GM10266 (cell line): ENCODE results near the gene MACF1.

Experiments used
- DNase-seq: peaks from one replicate; pipeline ENCODE4 v3.0.0; 2012; ENCODE audit errors: extremely low spot score
- TF ChIP-seq, protein P1 (sequence below): IDR thresholded peaks from 2 replicates; pipeline ENCODE4 v1.5.1; 2012; ENCODE audit warnings: mild to moderate bottlenecking, low read depth; ENCODE audit not compliant: control insufficient read depth, insufficient read depth; ENCODE audit errors: missing control alignments

The MACF1 gene

DNA sequence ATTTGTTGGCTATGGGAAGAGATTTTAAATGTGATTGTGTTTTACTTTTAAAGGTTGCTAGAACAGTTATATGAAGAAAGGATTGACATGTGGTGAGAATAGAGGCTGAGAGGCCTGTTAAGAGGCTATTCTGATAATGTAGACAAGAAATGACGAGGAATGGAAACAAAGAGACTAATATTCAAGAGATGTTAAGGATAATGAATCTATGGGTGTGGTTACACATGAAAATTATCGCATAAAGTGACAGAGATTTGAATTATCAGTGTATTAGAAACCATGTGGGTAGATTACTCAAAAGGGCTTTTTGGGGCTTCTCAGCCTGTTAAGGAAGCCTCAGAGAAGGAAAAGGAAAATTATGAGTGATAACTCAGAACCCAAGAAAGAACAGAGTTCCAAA lies 120.4 kb downstream of the MACF1 start:
- TF ChIP-seq, protein P1, sequence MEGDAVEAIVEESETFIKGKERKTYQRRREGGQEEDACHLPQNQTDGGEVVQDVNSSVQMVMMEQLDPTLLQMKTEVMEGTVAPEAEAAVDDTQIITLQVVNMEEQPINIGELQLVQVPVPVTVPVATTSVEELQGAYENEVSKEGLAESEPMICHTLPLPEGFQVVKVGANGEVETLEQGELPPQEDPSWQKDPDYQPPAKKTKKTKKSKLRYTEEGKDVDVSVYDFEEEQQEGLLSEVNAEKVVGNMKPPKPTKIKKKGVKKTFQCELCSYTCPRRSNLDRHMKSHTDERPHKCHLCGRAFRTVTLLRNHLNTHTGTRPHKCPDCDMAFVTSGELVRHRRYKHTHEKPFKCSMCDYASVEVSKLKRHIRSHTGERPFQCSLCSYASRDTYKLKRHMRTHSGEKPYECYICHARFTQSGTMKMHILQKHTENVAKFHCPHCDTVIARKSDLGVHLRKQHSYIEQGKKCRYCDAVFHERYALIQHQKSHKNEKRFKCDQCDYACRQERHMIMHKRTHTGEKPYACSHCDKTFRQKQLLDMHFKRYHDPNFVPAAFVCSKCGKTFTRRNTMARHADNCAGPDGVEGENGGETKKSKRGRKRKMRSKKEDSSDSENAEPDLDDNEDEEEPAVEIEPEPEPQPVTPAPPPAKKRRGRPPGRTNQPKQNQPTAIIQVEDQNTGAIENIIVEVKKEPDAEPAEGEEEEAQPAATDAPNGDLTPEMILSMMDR = no peak
- no peak for DNase-seq

DNA sequence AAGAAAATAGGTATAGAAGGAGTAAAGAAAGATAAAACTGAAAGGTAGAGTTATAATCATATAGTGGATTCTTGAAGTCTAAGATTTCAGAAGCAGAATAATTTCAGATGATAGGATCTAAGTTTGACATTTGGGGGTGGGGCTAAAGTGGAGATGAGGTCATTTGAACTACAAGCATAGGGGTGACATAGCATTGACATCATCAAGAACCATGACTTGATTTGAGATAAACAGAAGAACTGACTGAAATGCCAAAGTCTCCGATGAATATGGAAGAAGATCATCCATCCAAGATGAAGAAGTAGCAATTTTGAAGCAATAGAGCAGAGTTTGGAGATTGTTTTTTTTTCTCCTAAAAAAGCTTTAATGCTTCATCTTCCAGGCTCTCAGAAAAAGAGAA lies 122.3 kb downstream of the MACF1 start:
- DNase-seq = no peak
- TF ChIP-seq, protein P1 = no peak

DNA sequence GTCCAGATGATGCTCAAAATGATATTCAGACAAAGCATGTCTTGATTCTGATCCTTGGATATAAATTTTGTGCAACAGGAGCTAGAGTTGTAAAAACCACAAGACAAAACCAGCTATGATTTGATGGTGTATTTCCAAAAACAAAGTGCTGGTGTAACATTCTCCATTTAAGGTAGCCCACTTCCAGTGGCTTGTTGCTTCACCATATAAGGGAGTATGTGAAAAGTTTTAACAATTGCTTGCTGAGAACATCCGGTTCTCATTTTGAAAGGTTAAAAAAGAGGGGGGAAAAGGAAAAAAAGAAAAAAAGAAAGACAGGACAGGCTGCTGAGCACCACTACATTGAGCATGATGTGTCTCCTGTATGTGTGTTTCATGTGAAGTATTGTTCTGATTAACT lies 123.6 kb downstream of the MACF1 start:
- TF ChIP-seq, protein P1 = no peak
- DNase-seq = no peak

DNA sequence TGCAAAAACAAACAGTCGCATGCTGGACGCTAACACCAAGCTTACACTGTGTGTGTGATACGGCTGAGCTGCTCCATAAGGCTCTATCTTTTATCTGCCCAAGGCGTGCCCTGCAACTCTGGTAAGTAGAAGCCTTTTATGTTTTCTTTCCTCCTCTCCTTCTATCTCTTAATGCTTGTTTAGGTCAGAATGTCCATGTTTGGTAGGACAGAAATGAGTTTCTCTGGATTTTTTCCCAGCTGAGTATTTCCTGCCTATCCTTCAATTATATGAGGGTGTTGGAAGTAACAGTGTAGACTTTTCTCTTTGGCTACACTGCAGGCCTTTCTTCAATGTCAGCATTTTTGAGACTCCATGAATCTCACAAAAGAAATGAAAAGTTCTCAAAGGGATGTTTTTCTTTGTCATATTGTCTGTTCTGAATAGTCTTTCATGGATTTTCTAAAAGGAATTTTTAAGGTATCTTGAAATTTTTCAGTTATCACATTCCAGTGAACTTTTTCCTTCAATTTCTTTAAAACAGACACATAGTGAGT lies 124.2 kb downstream of the MACF1 start:
- no peak for DNase-seq
- TF ChIP-seq, protein P1 = no peak

DNA sequence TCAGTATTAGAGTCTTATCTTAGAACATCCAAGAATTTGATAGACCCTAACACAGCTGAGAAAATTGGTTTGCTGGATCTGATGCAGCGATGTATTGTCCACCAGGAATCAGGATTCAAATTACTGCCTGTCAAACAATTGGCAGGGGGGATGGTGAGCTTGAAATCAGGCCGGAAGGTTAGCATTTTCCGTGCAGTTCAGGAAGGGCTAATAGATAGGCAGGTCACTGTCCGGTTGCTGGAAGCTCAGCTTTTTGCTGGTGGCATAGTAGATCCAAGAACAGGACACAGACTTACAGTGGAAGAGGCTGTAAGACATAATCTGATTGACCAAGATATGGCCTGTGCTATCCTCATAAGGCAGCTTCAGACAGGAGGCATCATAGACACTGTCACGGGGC lies 127.2 kb downstream of the MACF1 start:
- DNase-seq = no peak
- TF ChIP-seq, protein P1 = no peak

DNA sequence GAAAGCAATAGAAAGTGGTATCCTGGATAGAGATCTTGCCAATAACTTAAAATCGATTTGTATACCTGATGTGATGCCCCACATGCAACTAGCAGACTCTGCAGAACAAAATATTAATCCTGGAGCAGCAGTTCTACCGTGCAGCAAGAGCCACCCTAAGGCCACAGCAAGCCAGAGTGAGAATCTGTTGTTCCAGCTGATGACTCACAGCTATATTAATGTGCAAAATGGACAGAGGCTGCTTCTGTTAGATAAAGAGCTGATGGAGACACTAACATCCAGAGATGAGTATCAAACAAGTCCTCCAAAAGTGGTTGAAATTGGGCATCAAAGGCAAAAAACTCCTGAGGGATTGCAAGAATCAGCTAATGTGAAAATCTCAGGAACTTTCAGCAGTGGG lies 127.8 kb downstream of the MACF1 start:
- TF ChIP-seq, protein P1 = no peak
- no peak for DNase-seq

DNA sequence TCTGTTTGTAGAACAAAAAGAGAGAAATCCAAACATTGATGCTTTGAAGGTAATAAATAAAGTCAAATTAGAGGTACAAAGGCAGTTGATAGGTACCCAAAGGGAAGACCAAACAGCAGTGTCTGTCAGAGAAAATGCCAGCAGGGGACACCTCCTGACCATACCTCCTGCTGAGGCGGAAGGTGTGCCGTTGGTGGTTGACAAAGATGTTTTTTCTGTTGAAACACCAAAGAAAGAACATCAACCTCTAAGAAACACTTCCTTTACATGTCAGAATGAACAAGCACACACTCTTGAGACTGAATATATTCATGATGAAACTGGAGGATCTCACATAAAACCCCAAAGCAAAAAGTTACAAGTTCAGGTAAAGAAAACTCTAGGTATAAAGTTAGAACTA lies 128.3 kb downstream of the MACF1 start:
- DNase-seq = no peak
- TF ChIP-seq, protein P1 = no peak
